D721Med (cell line): ENCODE measurements around the gene ADAMTS8.

Experiments used
- DNase-seq: peaks from one replicate; pipeline ENCODE4 v3.0.0; 2011; ENCODE audit warnings: low spot score; ENCODE audit not compliant: insufficient read length
- FAIRE-seq: peaks from 2 replicates; lab custom pipeline; 2011; peaks lifted over from hg19 to GRCh38; lab: Jason Lieb, UNC
- TF ChIP-seq, protein P1 (sequence below): IDR thresholded peaks from 2 replicates; pipeline ENCODE4 v1.5.1; 2012; ENCODE audit warnings: mild to moderate bottlenecking, control low read depth; ENCODE audit not compliant: insufficient read depth; ENCODE audit errors: missing control alignments

ADAMTS8 gene

DNA sequence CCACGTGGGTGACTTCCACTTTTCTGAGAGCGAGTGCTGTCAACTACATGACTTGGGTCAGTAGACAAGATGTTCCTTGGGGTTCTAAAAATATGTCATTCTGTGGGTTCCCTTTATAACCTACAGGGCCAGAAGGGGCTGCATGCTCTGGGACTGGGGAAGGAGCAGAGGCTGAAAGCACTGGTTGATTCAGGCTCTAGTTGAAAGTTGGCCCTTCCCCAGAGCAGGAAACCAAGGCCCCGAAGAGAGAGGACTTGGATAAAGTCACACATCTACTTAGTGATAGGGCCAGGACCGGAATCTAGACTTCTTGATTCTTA lies 30.0 kb upstream of the ADAMTS8 start:
- TF ChIP-seq, protein P1, sequence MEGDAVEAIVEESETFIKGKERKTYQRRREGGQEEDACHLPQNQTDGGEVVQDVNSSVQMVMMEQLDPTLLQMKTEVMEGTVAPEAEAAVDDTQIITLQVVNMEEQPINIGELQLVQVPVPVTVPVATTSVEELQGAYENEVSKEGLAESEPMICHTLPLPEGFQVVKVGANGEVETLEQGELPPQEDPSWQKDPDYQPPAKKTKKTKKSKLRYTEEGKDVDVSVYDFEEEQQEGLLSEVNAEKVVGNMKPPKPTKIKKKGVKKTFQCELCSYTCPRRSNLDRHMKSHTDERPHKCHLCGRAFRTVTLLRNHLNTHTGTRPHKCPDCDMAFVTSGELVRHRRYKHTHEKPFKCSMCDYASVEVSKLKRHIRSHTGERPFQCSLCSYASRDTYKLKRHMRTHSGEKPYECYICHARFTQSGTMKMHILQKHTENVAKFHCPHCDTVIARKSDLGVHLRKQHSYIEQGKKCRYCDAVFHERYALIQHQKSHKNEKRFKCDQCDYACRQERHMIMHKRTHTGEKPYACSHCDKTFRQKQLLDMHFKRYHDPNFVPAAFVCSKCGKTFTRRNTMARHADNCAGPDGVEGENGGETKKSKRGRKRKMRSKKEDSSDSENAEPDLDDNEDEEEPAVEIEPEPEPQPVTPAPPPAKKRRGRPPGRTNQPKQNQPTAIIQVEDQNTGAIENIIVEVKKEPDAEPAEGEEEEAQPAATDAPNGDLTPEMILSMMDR = no peak
- DNase-seq = no peak
- FAIRE-seq = no peak

DNA sequence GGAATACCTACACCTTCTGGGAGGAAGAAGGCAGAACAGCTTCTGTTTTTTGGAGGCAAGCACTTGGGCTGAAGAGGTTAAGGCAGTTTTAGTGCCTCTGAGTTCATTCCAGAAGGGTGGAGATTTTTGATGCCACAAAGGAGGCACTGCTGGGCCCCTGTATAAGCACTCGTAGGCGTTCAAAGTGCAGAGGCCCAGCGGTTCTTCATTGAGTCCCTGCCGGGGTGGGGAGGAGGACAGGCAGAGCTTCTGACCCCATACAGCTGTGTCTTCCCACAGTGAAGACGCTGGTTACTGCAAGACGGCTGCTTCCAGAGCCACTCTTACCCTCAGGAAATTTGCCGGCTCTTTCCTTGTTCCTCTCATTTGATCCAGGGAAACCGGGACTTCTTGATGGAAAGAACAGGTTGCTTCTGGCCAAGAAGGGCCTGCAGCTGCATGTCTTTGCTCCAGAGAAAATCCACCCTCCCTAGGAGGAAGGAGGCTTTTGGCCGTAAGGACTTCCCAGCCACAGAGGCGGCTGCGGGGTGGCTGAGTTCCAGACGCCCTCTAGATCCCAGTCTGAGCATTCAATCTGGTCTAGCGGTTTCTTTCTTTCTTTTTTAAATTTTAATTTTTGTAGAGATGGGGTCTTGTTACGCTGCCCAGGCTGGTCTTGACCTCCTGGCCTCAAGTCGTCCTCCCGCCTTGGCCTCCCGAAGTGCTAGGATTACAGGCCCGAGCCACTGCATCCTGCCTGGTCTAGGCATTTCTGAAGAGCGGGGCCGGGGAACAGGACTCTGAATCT lies 29.4 kb upstream of the ADAMTS8 start:
- FAIRE-seq (no peak), DNase-seq (no peak)
- TF ChIP-seq, protein P1 = no peak

DNA sequence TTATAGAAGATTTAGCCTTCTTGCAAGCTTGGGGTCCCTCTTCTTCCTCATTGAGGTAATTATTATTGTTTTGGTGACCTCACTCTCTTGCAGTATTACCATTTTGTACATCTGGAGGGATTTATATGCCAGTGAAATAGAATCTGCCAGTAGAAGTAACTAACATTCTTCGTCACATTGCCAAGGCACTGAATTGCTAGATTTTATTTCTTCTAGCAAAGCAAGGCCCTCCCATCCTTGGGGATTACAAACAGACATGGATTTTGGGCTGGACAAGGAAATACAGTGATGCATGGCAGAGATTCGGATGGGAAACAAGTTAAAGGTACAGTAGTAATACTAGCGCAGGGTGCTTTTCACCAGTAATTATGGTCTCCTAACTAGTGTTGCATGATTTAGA lies 27.9 kb upstream of the ADAMTS8 start:
- DNase-seq = no peak
- FAIRE-seq = no peak
- TF ChIP-seq, protein P1 = no peak

DNA sequence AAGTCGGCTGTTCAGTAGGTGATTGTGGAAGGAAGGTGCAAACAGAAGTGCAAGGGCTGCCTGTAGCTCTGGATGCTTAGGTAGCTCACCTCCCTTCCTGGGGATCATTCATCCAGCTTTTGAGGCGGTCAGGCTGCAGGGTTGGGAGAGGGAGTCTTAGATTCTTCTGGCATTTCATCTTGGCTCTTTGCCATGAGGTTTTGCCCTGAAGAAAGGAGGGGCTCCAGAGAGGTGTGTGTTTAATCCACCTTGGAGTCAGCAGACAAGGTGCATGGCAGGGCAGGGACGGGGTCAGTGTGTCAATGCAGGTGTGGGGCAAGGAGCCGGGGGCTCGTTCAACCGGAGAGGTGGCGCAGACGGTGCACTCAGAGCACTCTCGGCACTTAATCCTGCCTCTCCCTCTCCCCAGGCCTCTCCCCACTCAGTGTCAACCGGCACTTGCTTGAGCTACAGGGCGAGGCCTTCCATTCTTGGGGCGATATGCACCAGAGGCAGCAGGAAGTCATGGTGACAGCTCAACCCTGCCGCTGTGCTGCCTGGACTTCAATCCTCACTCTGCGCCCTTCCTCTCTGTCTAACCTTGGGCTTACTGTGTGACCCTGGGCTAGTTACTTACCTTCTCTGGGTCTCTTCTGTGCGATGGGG lies 27.2 kb upstream of the ADAMTS8 start:
- FAIRE-seq (no peak), DNase-seq (no peak)
- TF ChIP-seq, protein P1 = no peak

DNA sequence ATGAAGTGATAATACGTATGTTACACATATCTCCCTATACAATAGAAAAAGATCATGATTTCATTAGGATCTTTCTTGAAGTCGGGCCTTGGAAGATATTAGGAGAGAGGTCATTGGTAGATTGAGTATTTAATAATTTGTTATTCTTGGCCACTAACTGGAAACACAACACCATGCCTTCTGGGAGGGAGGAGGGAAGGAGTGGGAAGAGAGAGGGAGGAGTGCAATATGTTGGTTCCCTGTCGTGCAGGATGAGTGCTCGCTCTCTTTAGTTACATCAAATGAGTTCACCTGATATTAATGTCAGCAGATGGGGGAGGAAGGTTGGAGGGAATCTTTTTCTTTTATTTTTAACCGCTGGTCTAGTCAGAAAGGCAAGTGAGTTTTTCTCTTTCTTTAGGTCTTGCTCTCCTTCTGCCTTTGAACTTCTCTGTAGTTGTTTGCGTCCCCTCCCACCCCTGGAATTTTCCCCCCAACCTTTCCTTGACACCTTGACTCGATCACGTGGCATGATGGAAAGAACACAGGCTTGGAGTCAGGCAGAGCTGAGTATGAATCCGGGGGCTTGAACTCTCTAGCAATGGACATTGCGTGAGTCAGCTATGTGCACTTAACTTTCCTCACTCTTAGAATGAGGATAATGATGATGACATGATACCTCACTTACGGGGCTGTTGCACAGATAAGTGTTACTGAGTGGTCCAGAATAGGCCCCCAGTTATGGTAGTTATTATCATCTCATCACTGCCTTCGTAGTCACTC lies 26.3 kb upstream of the ADAMTS8 start:
- DNase-seq = no peak
- no peak for FAIRE-seq
- TF ChIP-seq, protein P1 = no peak

DNA sequence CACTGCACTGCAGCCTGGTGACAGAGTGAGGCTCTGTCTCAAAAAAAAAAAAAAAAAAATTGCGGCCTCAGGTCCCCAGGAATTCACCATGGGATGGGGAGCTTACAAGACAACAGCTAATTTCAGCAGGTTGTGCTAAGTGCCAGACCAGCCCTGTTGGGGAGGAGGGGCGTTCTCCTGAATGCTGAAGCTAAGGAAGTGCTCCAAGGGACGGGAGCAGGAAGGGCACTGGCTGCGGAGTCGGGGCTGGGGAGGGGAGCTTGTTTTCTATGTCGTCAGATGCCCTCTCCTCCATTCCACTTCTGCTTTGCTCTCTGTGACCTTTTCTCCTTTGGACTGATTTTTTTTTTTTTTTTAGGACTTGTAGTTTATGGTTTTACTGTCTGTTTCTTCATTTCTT lies 24.5 kb upstream of the ADAMTS8 start:
- TF ChIP-seq, protein P1 = no peak
- no peak for FAIRE-seq
- no peak for DNase-seq
